Endothelial cell of umbilical vein (primary cell): ENCODE results near the gene CYTH1. TPM values are rescaled to one million over a fixed set of nuclear protein-coding genes. Genes with fewer than 3 reads are reported as not detected.

Experiments
- BruUV-seq: library from RNA; stranded (reverse); fragments of 400-500 nt; replicated peaks from 2 replicates; lab custom pipeline; 2021; lab: Mats Ljungman, UMichigan
- CTCF ChIA-PET: fragments of 300-600, 350-600 bp; sonication (Branson Sonifier 250); formaldehyde crosslinking; loops from one replicate; lab custom pipeline; 2021; ENCODE audit warnings: antibody characterized with exemption, inconsistent platforms; lab: Charles Lee
- POLR2A ChIA-PET: fragments of 300-600, 350-600 bp; sonication (Branson Sonifier 250); formaldehyde crosslinking; loops from one replicate; lab custom pipeline; 2021; ENCODE audit warnings: antibody characterized with exemption, inconsistent platforms; lab: Charles Lee
- DNase-seq: peaks from one replicate; pipeline ENCODE4 v3.0.0-alpha.2; 2011; ENCODE audit warnings: low read depth, low spot score
- FAIRE-seq: peaks from 2 replicates; lab custom pipeline; 2011; peaks lifted over from hg19 to GRCh38; lab: Jason Lieb, UNC
- H2AFZ ChIP-seq: 2 replicates; pipeline ENCODE4 v1.6.0; 2012; ENCODE audit warnings: low read depth, low read length, control low read depth, inconsistent platforms
- H3K27ac ChIP-seq: 2 replicates; pipeline ENCODE4 v1.5.1; 2011; ENCODE audit warnings: low read depth, mild to moderate bottlenecking, control low read depth, low read length, moderate library complexity; ENCODE audit not compliant: insufficient read depth
- H3K27me3 ChIP-seq, 2 experiments: 2 replicates each; pipeline versions ENCODE4 v1.6.0 to v1.6.1; 2011; ENCODE audit warnings: low read length in 2 of 2, mixed read lengths in 1 of 2; ENCODE audit not compliant: control insufficient read depth in 2 of 2, insufficient read depth in 2 of 2
- H3K36me3 ChIP-seq, 2 experiments: 2 replicates in 1 of 2; 3 replicates in 1 of 2; pipeline ENCODE4 v1.5.1; 2011; ENCODE audit warnings: low read length in 2 of 2, mild to moderate bottlenecking in 1 of 2, moderate library complexity in 1 of 2; ENCODE audit not compliant: control insufficient read depth in 2 of 2, insufficient read depth in 2 of 2; ENCODE audit errors: extremely low read depth in 1 of 2
- H3K4me1 ChIP-seq: 3 replicates; pipeline ENCODE4 v1.5.1; 2011; ENCODE audit warnings: mild to moderate bottlenecking, low read length; ENCODE audit not compliant: control insufficient read depth, insufficient read depth; ENCODE audit errors: extremely low read depth
- H3K4me2 ChIP-seq: 2 replicates; pipeline ENCODE4 v1.6.1; 2011; ENCODE audit warnings: low read length, control low read depth, mixed read lengths; ENCODE audit not compliant: insufficient read depth
- H3K4me3 ChIP-seq, 3 experiments: fragments of 200-600 bp in 1 of 3; sonication (generic), shearing (Covaris generic) in 1 of 3; replicated peaks in 1 of 3; 2 replicates each; pipeline ENCODE4 v1.5.1; 2011 to 2016; ENCODE audit warnings: control low read depth in 3 of 3, low read length in 3 of 3, mild to moderate bottlenecking in 2 of 3, inconsistent platforms in 1 of 3, low read depth in 1 of 3, moderate library complexity in 1 of 3; ENCODE audit not compliant: insufficient read depth in 1 of 3
- H3K79me2 ChIP-seq: 2 replicates; pipeline ENCODE4 v1.6.0; 2012; ENCODE audit warnings: low read length, inconsistent platforms; ENCODE audit not compliant: control insufficient read depth, insufficient read depth
- H3K9ac ChIP-seq: replicated peaks from 2 replicates; pipeline ENCODE3; 2011; ENCODE audit warnings: low read length, control low read depth; ENCODE audit not compliant: insufficient read depth; ENCODE audit errors: extremely low read depth
- H3K9me1 ChIP-seq: replicated peaks from 3 replicates; pipeline ENCODE4 v1.6.0; 2011; ENCODE audit warnings: mild to moderate bottlenecking, low read length; ENCODE audit not compliant: control insufficient read depth, insufficient read depth; ENCODE audit errors: extremely low read depth
- H3K9me3 ChIP-seq: replicated peaks from 2 replicates; pipeline ENCODE4 v1.5.1; 2012; ENCODE audit warnings: low read length, inconsistent platforms; ENCODE audit not compliant: control insufficient read depth, insufficient read depth
- H4K20me1 ChIP-seq: replicated peaks from 2 replicates; pipeline ENCODE3; 2011; ENCODE audit warnings: mild to moderate bottlenecking, low read length; ENCODE audit not compliant: control insufficient read depth, insufficient read depth; ENCODE audit errors: extremely low read depth
- CTCF ChIP-seq, 2 donors: IDR thresholded peaks; 1 replicate in 1 of 2; 2 replicates in 1 of 2; pipeline ENCODE4 v1.5.1; 2011; ENCODE audit warnings: low read length in 2 of 2, mild to moderate bottlenecking in 2 of 2, moderate library complexity in 2 of 2, control low read depth in 1 of 2, inconsistent platforms in 1 of 2, low read depth in 1 of 2; ENCODE audit not compliant: insufficient read depth in 1 of 2; ENCODE audit errors: extremely low read depth in 1 of 2
- EZH2 ChIP-seq: IDR thresholded peaks from 2 replicates; pipeline ENCODE4 v1.6.1; 2012; ENCODE audit warnings: borderline replicate concordance, low read depth, mild to moderate bottlenecking, moderate library complexity, low read length, inconsistent platforms; ENCODE audit not compliant: severe bottlenecking
- FOS ChIP-seq: IDR thresholded peaks from 2 replicates; pipeline ENCODE4 v1.6.1; 2011; ENCODE audit warnings: mild to moderate bottlenecking, low read length, moderate library complexity, borderline replicate concordance; ENCODE audit not compliant: insufficient read depth
- GATA2 ChIP-seq: IDR thresholded peaks from 2 replicates; pipeline ENCODE4 v1.7.0; 2011; ENCODE audit warnings: low read depth, mild to moderate bottlenecking, moderate library complexity, mixed read lengths, low read length; ENCODE audit not compliant: insufficient read length, insufficient read depth
- JUN ChIP-seq: IDR thresholded peaks from 2 replicates; pipeline ENCODE4 v1.6.1; 2011; ENCODE audit warnings: borderline replicate concordance, low read depth; ENCODE audit not compliant: insufficient read length, insufficient read depth
- MAX ChIP-seq: IDR thresholded peaks from 2 replicates; pipeline ENCODE4 v1.6.1; 2011; ENCODE audit not compliant: insufficient read depth, insufficient read length
- MYC ChIP-seq: IDR thresholded peaks from one replicate; pipeline ENCODE4 v1.6.1; 2011; ENCODE audit warnings: mild to moderate bottlenecking, low read depth, low read length
- POLR2A ChIP-seq: IDR thresholded peaks from 2 replicates; pipeline ENCODE4 v1.6.1; 2012; ENCODE audit warnings: low read depth, mild to moderate bottlenecking, control low read depth, low read length
- POLR2AphosphoS5 ChIP-seq: IDR thresholded peaks from 2 replicates; pipeline ENCODE4 v1.6.1; 2012; ENCODE audit warnings: low read depth, mild to moderate bottlenecking, control low read depth, low read length, moderate library complexity; ENCODE audit not compliant: insufficient read depth
- dilution Hi-C: fragments of 300-500 bp; cut with MboI; formaldehyde crosslinking; loops from one replicate; pipeline ENCODE4 v1.15.0; 2019; ENCODE audit warnings: low sequenced_read_pairs; ENCODE audit not compliant: extremely low pct_ligation_motif_present
- intact Hi-C: fragments of 100-400 bp; cut with micrococcal nuclease; formaldehyde crosslinking; loops from one replicate; pipeline ENCODE4 v1.10.0; 2022
- polyA plus RNA-seq, 4 experiments: library from polyadenylated mRNA; depleted of rRNA in 3 of 4; stranded (reverse) in 3 of 4; unstranded in 1 of 4; fragments of >200 nt; gene quantifications; 2 replicates each; pipeline versions ENCODE4 v1.2.1 to v1.2.3, GENCODE V29; 2011 to 2012; ENCODE audit warnings: missing spikeins in 1 of 4
- total RNA-seq: library from RNA; stranded (reverse); gene quantifications from 2 replicates; pipeline ENCODE4 v1.2.3, GENCODE V29; 2021

CYTH1 gene
- total and polyA plus RNA-seq, 2 donors (not counting 3 experiments of a cell fraction or from before 2014, with no cell fraction given): 35.9 to 49.9 TPM

- DNase-seq: no peak
- TF ChIP-seq MAX (no peak), GATA2 (no peak), POLR2A (no peak), FOS (no peak), CTCF (IDR thresholded peaks at IDR 0.05; ENCODE audit: extremely low read depth in 1 of 2, insufficient read depth in 1 of 2, low read depth in 1 of 2, low read length in 2 of 2) (no peak), MYC (no peak), EZH2 (no peak), JUN (no peak), POLR2AphosphoS5 (no peak)
- no peak overlapping the region for H3K4me2 ChIP-seq
- FAIRE-seq: no peak
- dilution Hi-C loops (no loop called here), intact Hi-C loops (no loop called here)
- ChIA-PET CTCF (interaction anchor here (0.9 to 1.2 kb wide), 3 partner anchors 9 to 33 kb away, joined by 3 to 4 read pairs (median 3); no protein-coding TSS in a partner anchor), POLR2A (interaction anchor here (0.7 kb wide), 1 partner anchor 74 kb away, joined by 6 read pairs; no protein-coding TSS in a partner anchor)
- peaks cover 4% of the 10 kb centered on the region for H3K4me1 ChIP-seq
- H3K9me1 ChIP-seq: no peaks in the 10 kb centered on the region
- H3K27ac ChIP-seq: no peak overlapping the region
- H3K36me3 ChIP-seq: no peaks in the 10 kb centered on the region
- no peak overlapping the region for H2AFZ ChIP-seq
- H3K9ac ChIP-seq: no peak overlapping the region
- H4K20me1 ChIP-seq: no peaks in the 10 kb centered on the region
- H3K79me2 ChIP-seq: peaks cover 8% of the 10 kb centered on the region
- H3K4me3 ChIP-seq: no peak overlapping the region
- H3K9me3 ChIP-seq: no peaks in the 10 kb centered on the region
- no peaks in the 10 kb centered on the region for H3K27me3 ChIP-seq
- BruUV-seq: no TSS peak
These were observed 3.6 kb upstream of the CYTH1 start for GRCh38 chr17:78785663-78786057.
